ENCODE data around the gene NRSN1. TPM values are rescaled to one million over a fixed set of nuclear protein-coding genes. Genes with fewer than 3 reads are reported as not detected.

The NRSN1 gene
- total RNA-seq, 1 experiment from 2014 or later = not detected

- Mint-ChIP-seq H3K27me3 (ENCODE audit: low read depth) (no peaks in the 10 kb centered on the region; the same call in 1 of the 2 replicates), H3K4me3 (no peak overlapping the region), H3K27ac (no peak overlapping the region), H3K4me1 (peaks cover 0 to 4% of the 10 kb centered on the region in 2 experiments; a peak in 2 of 4 replicates), H3K36me3 (ENCODE audit: insufficient read depth in 1 of 3, low read depth in 3 of 3) (no peaks in the 10 kb centered on the region), H3K9me3 (peaks cover 0 to 5% of the 10 kb centered on the region in 2 experiments; a peak in 1 of 5 replicates)
- H3K79me1 ChIP-seq (ENCODE audit: insufficient read depth, low read depth, low read length, poor library complexity, severe bottlenecking) = no peaks in the 10 kb centered on the region
- no peak overlapping the region for H3K4me2 ChIP-seq (ENCODE audit: insufficient read depth, insufficient read length, low read length)
- no peak for DNase-seq
- no peaks in the 10 kb centered on the region for H3K79me2 ChIP-seq (ENCODE audit: insufficient read depth, low read length)
- no peak overlapping the region for H2AK5ac ChIP-seq (ENCODE audit: insufficient read length, low read length)
- no peak for TF ChIP-seq CTCF (conservative IDR thresholded peaks at IDR 0.05)
- H3T11ph ChIP-seq (ENCODE audit: low read length) = no peak overlapping the region
- H4K91ac ChIP-seq (ENCODE audit: insufficient read length, low read depth, low read length) = no peak overlapping the region
- H3K4me1 ChIP-seq (ENCODE audit: insufficient read depth, low read length) = no peaks in the 10 kb centered on the region
- H3K4ac ChIP-seq (ENCODE audit: low read depth, low read length) = no peak overlapping the region
- H4K8ac ChIP-seq (replicated peaks; ENCODE audit: insufficient read length, low read depth, low read length) = no peak overlapping the region
- H2BK120ac ChIP-seq (ENCODE audit: low read depth, low read length, poor library complexity, severe bottlenecking) = no peak overlapping the region
- H3K23me2 ChIP-seq (ENCODE audit: insufficient read length, low read depth, low read length, poor library complexity, severe bottlenecking) = no peaks in the 10 kb centered on the region
- no peak overlapping the region for H2BK5ac ChIP-seq (ENCODE audit: insufficient read length, low read length)
- no peak overlapping the region for H2BK15ac ChIP-seq (ENCODE audit: low read depth, low read length)
- no peaks in the 10 kb centered on the region for H3K27me3 ChIP-seq (ENCODE audit: insufficient read depth, low read length)
- no peak overlapping the region for H3K27ac ChIP-seq (ENCODE audit: insufficient read length, low read depth, low read length)
- H4K5ac ChIP-seq (ENCODE audit: insufficient read length, low read depth, low read length) = no peak overlapping the region
- H2BK20ac ChIP-seq (ENCODE audit: low read depth, low read length, poor library complexity, severe bottlenecking) = no peak overlapping the region
- no peaks in the 10 kb centered on the region for H3K9me3 ChIP-seq (ENCODE audit: control insufficient read depth, low read depth, low read length)
- no peak overlapping the region for H3K56ac ChIP-seq (ENCODE audit: insufficient read length, low read depth, low read length)
- H3K23ac ChIP-seq (ENCODE audit: insufficient read length, low read depth, low read length) = no peak overlapping the region
- no peaks in the 10 kb centered on the region for H4K20me1 ChIP-seq (ENCODE audit: control insufficient read depth, insufficient read depth, insufficient read length)
- H3K18ac ChIP-seq (ENCODE audit: insufficient read length, low read depth, low read length) = no peak overlapping the region
- H3K14ac ChIP-seq (ENCODE audit: insufficient read depth, low read length) = no peak overlapping the region
- H2AFZ ChIP-seq (ENCODE audit: low read length) = no peak overlapping the region
- no peak overlapping the region for H3K9ac ChIP-seq (ENCODE audit: extremely low read depth, insufficient read length, low read length)
- no peak overlapping the region for H2BK12ac ChIP-seq (ENCODE audit: insufficient read length, low read depth, low read length)
Observed at GRCh38 chr6:24154121-24154520, 28.1 kb downstream of the NRSN1 start.
